Umbilical cord (tissue), 2 donors: ENCODE results near the gene ANKUB1. TPM values are rescaled to one million over a fixed set of nuclear protein-coding genes. Genes with fewer than 3 reads are reported as not detected.

Experiments
- DNase-seq: peaks from one replicate; pipeline ENCODE4 v3.0.0-alpha.2; 2015; ENCODE audit warnings: low spot score
- total RNA-seq: library from RNA; depleted of rRNA; stranded (reverse); fragments of >200 nt; gene quantifications from one replicate; pipeline ENCODE4 v1.2.3, GENCODE V29; 2014; ENCODE audit warnings: low replicate concordance; ENCODE audit not compliant: insufficient read depth

The ANKUB1 gene
- total RNA-seq, 1 donor from 2014 or later: 40.9 TPM

- DNase-seq: no peak
Observed at GRCh38 chr3:149764302-149764701, 28.1 kb downstream of the ANKUB1 start.

GRCh38 chr3:149763565-149764195 lies 28.7 kb downstream of the ANKUB1 start:
- DNase-seq: no peak

GRCh38 chr3:149753717-149754116 lies 38.6 kb downstream of the ANKUB1 start:
- DNase-seq: no peak

- DNase-seq: no peak
Observed at GRCh38 chr3:149752788-149753136, 39.6 kb downstream of the ANKUB1 start.

- DNase-seq: peak; percentile 83
Observed at GRCh38 chr3:149752051-149752787, 40.1 kb downstream of the ANKUB1 start, which contains the start of gene COMMD2. Gene COMMD2 (minus strand): TSS chr3:149752489. CDS start chr3:149752444, 45 bp downstream.

- DNase-seq: no peak
Observed at GRCh38 chr3:149751551-149751950, 40.8 kb downstream of the ANKUB1 start.

GRCh38 chr3:149744606-149745005 lies 47.7 kb downstream of the ANKUB1 start:
- no peak for DNase-seq

GRCh38 chr3:149744151-149744550 lies 48.2 kb downstream of the ANKUB1 start:
- DNase-seq: no peak

- no peak for DNase-seq
Observed at GRCh38 chr3:149739396-149739795, 53.0 kb downstream of the ANKUB1 start.

- no peak for DNase-seq
Observed at GRCh38 chr3:149738876-149739275, 53.5 kb downstream of the ANKUB1 start.

GRCh38 chr3:149736953-149737205 lies 55.5 kb downstream of the ANKUB1 start:
- no peak for DNase-seq

GRCh38 chr3:149736175-149736952 lies 56.0 kb downstream of the ANKUB1 start:
- DNase-seq: peak; percentile 44

GRCh38 chr3:149732234-149732633 lies 60.1 kb downstream of the ANKUB1 start:
- DNase-seq: no peak

- DNase-seq: no peak
Observed at GRCh38 chr3:149727656-149728055, 64.7 kb downstream of the ANKUB1 start.

- DNase-seq: no peak
Observed at GRCh38 chr3:149726716-149727407, 65.5 kb downstream of the ANKUB1 start.

- no peak for DNase-seq
Observed at GRCh38 chr3:149723781-149724180, 68.6 kb downstream of the ANKUB1 start.

GRCh38 chr3:149720918-149721317 lies 71.4 kb downstream of the ANKUB1 start:
- DNase-seq: no peak

GRCh38 chr3:149717391-149718056 lies 74.8 kb downstream of the ANKUB1 start:
- peak; percentile 82 for DNase-seq

- no peak for DNase-seq
Observed at GRCh38 chr3:149716984-149717383, 75.4 kb downstream of the ANKUB1 start.

GRCh38 chr3:149715247-149715646 lies 77.1 kb downstream of the ANKUB1 start:
- no peak for DNase-seq
